Breast epithelium (tissue), 3 donors: Measurements from ENCODE around the gene DGAT2.

Experiments used
- POLR2A ChIP-seq: fragments of 450-650 bp; IDR thresholded peaks from one replicate; pipeline ENCODE4 v1.6.1; 2016; ENCODE audit warnings: antibody characterized with exemption, mild to moderate bottlenecking, moderate library complexity
- POLR2AphosphoS5 ChIP-seq, 3 donors: sonication (generic); formaldehyde crosslinking; IDR thresholded peaks; one replicate each; pipeline ENCODE4 v1.6.1; 2017; ENCODE audit warnings: antibody characterized with exemption in 3 of 3
- TF ChIP-seq, protein P1 (sequence below), 3 donors: fragments of 450-650 bp; IDR thresholded peaks; one replicate each; pipeline ENCODE4 v1.5.1; 2016 to 2017; ENCODE audit warnings: antibody characterized with exemption in 3 of 3, mild to moderate bottlenecking in 3 of 3, moderate library complexity in 3 of 3

GRCh38 chr11:75767228-75767572 lies 1.4 kb upstream of the DGAT2 start:
- TF ChIP-seq, protein P1, sequence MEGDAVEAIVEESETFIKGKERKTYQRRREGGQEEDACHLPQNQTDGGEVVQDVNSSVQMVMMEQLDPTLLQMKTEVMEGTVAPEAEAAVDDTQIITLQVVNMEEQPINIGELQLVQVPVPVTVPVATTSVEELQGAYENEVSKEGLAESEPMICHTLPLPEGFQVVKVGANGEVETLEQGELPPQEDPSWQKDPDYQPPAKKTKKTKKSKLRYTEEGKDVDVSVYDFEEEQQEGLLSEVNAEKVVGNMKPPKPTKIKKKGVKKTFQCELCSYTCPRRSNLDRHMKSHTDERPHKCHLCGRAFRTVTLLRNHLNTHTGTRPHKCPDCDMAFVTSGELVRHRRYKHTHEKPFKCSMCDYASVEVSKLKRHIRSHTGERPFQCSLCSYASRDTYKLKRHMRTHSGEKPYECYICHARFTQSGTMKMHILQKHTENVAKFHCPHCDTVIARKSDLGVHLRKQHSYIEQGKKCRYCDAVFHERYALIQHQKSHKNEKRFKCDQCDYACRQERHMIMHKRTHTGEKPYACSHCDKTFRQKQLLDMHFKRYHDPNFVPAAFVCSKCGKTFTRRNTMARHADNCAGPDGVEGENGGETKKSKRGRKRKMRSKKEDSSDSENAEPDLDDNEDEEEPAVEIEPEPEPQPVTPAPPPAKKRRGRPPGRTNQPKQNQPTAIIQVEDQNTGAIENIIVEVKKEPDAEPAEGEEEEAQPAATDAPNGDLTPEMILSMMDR (IDR thresholded peaks at IDR 0.05), result no peak
- TF ChIP-seq POLR2A, result no peak
- TF ChIP-seq POLR2AphosphoS5 (IDR thresholded peaks at IDR 0.05), result no peak
